UCSD-AML1 (cell line): ENCODE data around the gene NXPE3.

Experiments used
- DNase-seq: peaks from one replicate; lab custom pipeline; 2025; ENCODE audit not compliant: unreplicated experiment; lab: John Stamatoyannopoulos, UW

NXPE3 gene

DNA sequence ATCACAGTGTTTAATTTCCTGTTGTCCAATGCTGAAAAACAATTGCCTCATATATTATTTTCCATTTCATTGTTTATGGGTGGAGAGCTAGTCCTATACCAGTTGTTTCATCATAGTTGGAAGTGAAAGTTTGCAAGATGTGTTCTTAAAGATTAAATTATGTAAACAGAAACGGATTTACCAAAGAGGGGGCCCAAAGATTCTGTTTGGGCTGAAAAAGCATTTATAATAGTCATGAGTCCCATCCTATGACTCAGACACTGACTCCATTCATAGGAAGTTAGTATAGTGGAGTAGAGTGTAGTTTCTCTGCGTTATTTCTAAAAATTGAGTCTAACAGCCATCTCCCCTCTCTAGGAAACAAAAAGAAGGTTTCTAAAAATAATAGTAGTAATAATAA lies 94.6 kb downstream of the NXPE3 start:
- DNase-seq: no peak

DNA sequence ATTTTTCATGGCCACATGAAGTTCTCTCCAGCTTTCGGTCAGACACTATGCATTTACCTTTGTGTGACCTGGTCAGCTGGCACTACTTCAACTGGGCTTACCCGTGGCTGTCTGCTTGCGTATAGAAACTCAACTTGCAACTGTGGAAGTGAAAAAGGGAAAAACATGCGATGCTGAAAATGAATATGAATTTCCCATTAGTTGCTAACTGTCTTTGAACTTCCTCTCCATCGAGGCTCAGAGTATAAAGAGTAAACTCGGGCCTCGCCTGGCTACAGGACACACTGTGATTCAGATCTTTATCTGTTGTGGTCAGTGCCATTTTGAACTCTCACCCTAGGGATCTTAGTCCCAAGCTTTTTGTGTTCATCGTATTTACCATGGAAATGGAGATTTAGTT lies 97.1 kb downstream of the NXPE3 start:
- no peak for DNase-seq
